IMR-90 (cell line): Measurements from ENCODE around the gene STARD13. TPM values are rescaled to one million over a fixed set of nuclear protein-coding genes. Genes with fewer than 3 reads are reported as not detected.
A peak's percentile ranks its signal among the peaks of the same experiment; 100 is the strongest.

Experiments used
- ATAC-seq: fragments of 200-7000 bp; cut with Tn5 transposase; 2 replicates; pipeline ENCODE4 v1.9.1; 2020; ENCODE audit warnings: low read depth, mild to moderate bottlenecking, moderate library complexity
- BruUV-seq: library from RNA; stranded (reverse); fragments of 400-500 nt; replicated peaks from 2 replicates; lab custom pipeline; 2021; lab: Mats Ljungman, UMichigan
- CTCF ChIA-PET: fragments of 300-600 bp; formaldehyde crosslinking; extraction: SDS; loops from one replicate; lab custom pipeline; 2021; ENCODE audit warnings: antibody characterized with exemption; lab: Yijun Ruan, JAX
- POLR2A ChIA-PET: fragments of 300-600 bp; sonication (Branson Sonifier 250); formaldehyde crosslinking; loops from one replicate; lab custom pipeline; 2022; ENCODE audit warnings: antibody characterized with exemption; ENCODE audit not compliant: unreplicated experiment; lab: Charles Lee
- DNase-seq: peaks from one replicate; pipeline ENCODE4 v3.0.0; 2013
- H2AFZ ChIP-seq: replicated peaks from 2 replicates; pipeline ENCODE3; 2013; ENCODE audit warnings: low read length, mild to moderate bottlenecking; ENCODE audit not compliant: poor library complexity
- H2AK5ac ChIP-seq: 2 replicates; pipeline ENCODE4 v1.6.1; 2013; ENCODE audit warnings: low read depth, low read length, inconsistent platforms
- H2AK9ac ChIP-seq: replicated peaks from 2 replicates; pipeline ENCODE3; 2013; ENCODE audit warnings: mild to moderate bottlenecking, low read depth, low read length, moderate library complexity; ENCODE audit not compliant: poor library complexity
- H2BK120ac ChIP-seq: 2 replicates; pipeline ENCODE4 v1.6.1; 2013; ENCODE audit warnings: low read depth, low read length, inconsistent platforms
- H2BK15ac ChIP-seq: 3 replicates; pipeline ENCODE4 v1.6.1; 2013; ENCODE audit warnings: low read depth, low read length, inconsistent platforms
- H2BK20ac ChIP-seq: 2 replicates; pipeline ENCODE4 v1.6.1; 2013; ENCODE audit warnings: low read depth, mild to moderate bottlenecking, inconsistent platforms, low read length, moderate library complexity
- H2BK5ac ChIP-seq: 2 replicates; pipeline ENCODE4 v1.6.1; 2013; ENCODE audit warnings: mild to moderate bottlenecking, low read depth, low read length, inconsistent platforms; ENCODE audit not compliant: poor library complexity, severe bottlenecking
- H3K14ac ChIP-seq: replicated peaks from 2 replicates; pipeline ENCODE4 v1.6.1; 2013; ENCODE audit warnings: low read depth, low read length, inconsistent platforms
- H3K18ac ChIP-seq: 2 replicates; pipeline ENCODE4 v1.6.1; 2013; ENCODE audit warnings: low read depth, low read length, control low read depth
- H3K23ac ChIP-seq: 2 replicates; pipeline ENCODE4 v1.6.1; 2013; ENCODE audit warnings: low read depth, low read length, inconsistent platforms
- H3K27ac ChIP-seq: 2 replicates; pipeline ENCODE4 v1.5.1; 2013; ENCODE audit warnings: mild to moderate bottlenecking, control low read depth, low read length; ENCODE audit not compliant: insufficient read depth
- H3K27me3 ChIP-seq: 2 replicates; pipeline ENCODE4 v1.6.1; 2013; ENCODE audit warnings: low read length; ENCODE audit not compliant: control insufficient read depth, insufficient read depth
- H3K36me3 ChIP-seq: 2 replicates; pipeline ENCODE4 v1.6.1; 2013; ENCODE audit warnings: low read length, mixed read lengths; ENCODE audit not compliant: control insufficient read depth, insufficient read depth
- H3K4ac ChIP-seq: 2 replicates; pipeline ENCODE4 v1.6.1; 2013; ENCODE audit warnings: low read depth, low read length, inconsistent platforms
- H3K4me1 ChIP-seq: 2 replicates; pipeline ENCODE4 v1.6.1; 2013; ENCODE audit warnings: low read length, mixed read lengths; ENCODE audit not compliant: control insufficient read depth, insufficient read depth
- H3K4me2 ChIP-seq: 2 replicates; pipeline ENCODE4 v1.6.1; 2013; ENCODE audit warnings: low read depth, mild to moderate bottlenecking, control low read depth, low read length, moderate library complexity
- H3K4me3 ChIP-seq: 2 replicates; pipeline ENCODE4 v1.5.1; 2013; ENCODE audit warnings: low read depth, mild to moderate bottlenecking, control low read depth, low read length, moderate library complexity; ENCODE audit not compliant: insufficient read depth
- H3K56ac ChIP-seq: 2 replicates; pipeline ENCODE4 v1.6.1; 2013; ENCODE audit warnings: low read length, inconsistent platforms; ENCODE audit not compliant: insufficient read depth; ENCODE audit errors: extremely low read depth
- H3K79me1 ChIP-seq, 2 experiments: 2 replicates each; pipeline ENCODE4 v1.6.1; 2013; ENCODE audit warnings: low read length in 2 of 2, inconsistent platforms in 1 of 2, low read depth in 1 of 2
- H3K9ac ChIP-seq: 2 replicates; pipeline ENCODE4 v1.6.1; 2013; ENCODE audit warnings: low read depth, low read length, control low read depth
- H3K9me1 ChIP-seq: 2 replicates; pipeline ENCODE4 v1.6.1; 2013; ENCODE audit warnings: low read length, inconsistent platforms; ENCODE audit not compliant: insufficient read depth
- H3K9me3 ChIP-seq: 2 replicates; pipeline ENCODE4 v1.6.1; 2013; ENCODE audit warnings: low read length; ENCODE audit not compliant: control insufficient read depth, insufficient read depth
- H4K20me1 ChIP-seq: 2 replicates; pipeline ENCODE4 v1.6.1; 2013; ENCODE audit warnings: low read length, inconsistent platforms; ENCODE audit not compliant: insufficient read depth
- H4K5ac ChIP-seq: 2 replicates; pipeline ENCODE4 v1.6.1; 2013; ENCODE audit warnings: mild to moderate bottlenecking, low read depth, low read length, control low read depth
- H4K8ac ChIP-seq, 2 experiments: 2 replicates each; pipeline ENCODE4 v1.6.1; 2013; ENCODE audit warnings: low read depth in 2 of 2, low read length in 2 of 2, control low read depth in 1 of 2, inconsistent platforms in 1 of 2
- H4K91ac ChIP-seq: 2 replicates; pipeline ENCODE4 v1.6.1; 2013; ENCODE audit warnings: low read depth, low read length, inconsistent platforms; ENCODE audit not compliant: insufficient read depth
- FOS ChIP-seq: fragments of 150-350 bp; IDR thresholded peaks from 2 replicates; pipeline ENCODE4 v1.6.1; 2016; ENCODE audit warnings: low read depth, low read length
- POLR2A ChIP-seq: IDR thresholded peaks from 2 replicates; pipeline ENCODE4 v1.6.1; 2012; ENCODE audit warnings: mild to moderate bottlenecking, low read depth, low read length
- RAD21 ChIP-seq: IDR thresholded peaks from 2 replicates; pipeline ENCODE4 v1.6.1; 2012; ENCODE audit warnings: low read length, improper control_type of control experiment
- RCOR1 ChIP-seq: IDR thresholded peaks from 2 replicates; pipeline ENCODE4 v1.6.1; 2012; ENCODE audit warnings: mild to moderate bottlenecking, low read length, improper control_type of control experiment; ENCODE audit not compliant: insufficient replicate concordance
- WGBS, 2 experiments: methylation state at CpG; one replicate each; pipeline versions ENCODE4 v1.1.5 to v1.1.7; 2013; ENCODE audit warnings: missing lambda C conversion rate in 2 of 2; ENCODE audit not compliant: insufficient read length in 1 of 2; ENCODE audit errors: extremely low coverage in 2 of 2; 5-methylcytosine and 5-hydroxymethylcytosine counted together
- dilution Hi-C: fragments of 300-500 bp; cut with HindIII; formaldehyde crosslinking; loops from one replicate; pipeline ENCODE4 v1.14.3; 2018; ENCODE audit warnings: low sequenced_read_pairs; ENCODE audit not compliant: unreplicated experiment
- in situ Hi-C: fragments of 300-500 bp; cut with MboI; formaldehyde crosslinking; loops from 3 replicates; pipeline ENCODE4 v1.14.3; 2019; ENCODE audit warnings: low sequenced_read_pairs, inconsistent platforms, mixed read lengths
- intact Hi-C: fragments of 100-400 bp; cut with micrococcal nuclease; formaldehyde crosslinking; loops from 2 replicates; pipeline ENCODE4 v1.10.0; 2022
- polyA plus RNA-seq, 3 experiments: library from polyadenylated mRNA; depleted of rRNA; stranded (reverse); fragments of >200 nt; gene quantifications; 2 replicates each; pipeline ENCODE4 v1.2.3, GENCODE V29; 2012; ENCODE audit warnings: low replicate concordance in 1 of 3
- total RNA-seq: library from RNA; depleted of rRNA; stranded (reverse); fragments of >200 nt; gene quantifications from 2 replicates; pipeline ENCODE4 v1.2.3, GENCODE V29; 2012
- TF ChIP-seq, protein P1 (sequence below): fragments of 150-350 bp; IDR thresholded peaks from 2 replicates; pipeline ENCODE4 v1.6.1; 2017; ENCODE audit warnings: mild to moderate bottlenecking, antibody characterized with exemption, low read length, low read depth
- TF ChIP-seq, protein P2 (sequence below): conservative IDR thresholded peaks from 2 replicates; pipeline ENCODE4 v1.5.1; 2012; ENCODE audit warnings: mild to moderate bottlenecking, low read depth, low read length, improper control_type of control experiment

STARD13 gene
- total and polyA plus RNA-seq, 2 of the 4 experiments (the other 2 are of a cell fraction), result 23.6 to 46.6 TPM

DNA sequence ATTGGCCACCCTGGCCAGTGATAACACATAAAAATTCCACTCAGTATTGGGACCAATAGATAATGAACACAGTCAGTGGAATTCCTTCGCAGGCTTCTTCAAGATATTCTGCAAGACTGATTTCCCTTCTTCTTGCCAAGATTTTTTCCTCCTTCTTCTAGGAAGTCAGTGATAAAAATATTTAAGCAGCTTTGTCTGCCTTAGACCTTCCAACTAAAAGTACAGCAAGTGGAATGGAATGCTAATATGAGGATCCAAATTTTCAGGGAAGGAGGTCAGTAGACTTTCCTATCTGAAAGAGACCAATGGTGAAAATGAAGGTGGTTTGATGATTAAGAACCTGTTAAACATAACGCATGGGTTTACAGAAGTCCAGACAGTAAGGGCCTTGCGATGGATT, 9.6 kb downstream of the STARD13 start:
- in situ Hi-C loops, result loop anchor here (25.0 kb wide), 1 partner anchor 436 kb away; no protein-coding TSS in a partner anchor

More for the DNA sequence above, 9.6 kb downstream of the STARD13 start:
- Histone ChIP-seq H3K79me1 (peaks cover 23 to 76% of the 10 kb centered on the region in 2 experiments), H2AFZ (no peak overlapping the region), H3K4me1 (peaks cover 29% of the 10 kb centered on the region), H3K27me3 (no peaks in the 10 kb centered on the region), H4K5ac (no peak overlapping the region), H3K23ac (no peak overlapping the region), H3K56ac (no peak overlapping the region), H3K4me3 (no peak overlapping the region), H4K91ac (no peak overlapping the region), H3K4ac (peak overlapping the region; percentile 24; the same call in 1 of the 2 replicates), H4K20me1 (peaks cover 40% of the 10 kb centered on the region), H3K4me2 (peak overlapping the region; percentile 46; the same call in 1 of the 2 replicates), H3K9me3 (no peaks in the 10 kb centered on the region), H2AK9ac (no peak overlapping the region), H3K14ac (0 out of 2 replicates have a peak overlapping the region, but pooled peaks have one; percentile 44), H3K36me3 (peaks cover 14% of the 10 kb centered on the region), H3K9me1 (peaks cover 16% of the 10 kb centered on the region), H4K8ac (peak overlapping the region in 1 of 2 experiments; percentile 45; a peak in 1 of 4 replicates), H2BK20ac (no peak overlapping the region), H3K27ac (peak overlapping the region; percentile 64; the same call in 1 of the 2 replicates), H3K9ac (no peak overlapping the region), H3K18ac (0 out of 2 replicates have a peak overlapping the region, but pooled peaks have one; percentile 27), H2AK5ac (peak overlapping the region; percentile 38; the same call in 1 of the 2 replicates), H2BK120ac (peak overlapping the region; percentile 44), H2BK5ac (peak overlapping the region; percentile 75), H2BK15ac (0 out of 3 replicates have a peak overlapping the region, but pooled peaks have one; percentile 17)
- dilution Hi-C loops, result no loop called here
- no TSS peak for BruUV-seq
- ATAC-seq (peak; percentile 34), DNase-seq (peak; percentile 76)
- POLR2A ChIA-PET, result no interaction called here
- CTCF ChIA-PET, result no interaction called here
- 100% methylated on average over 1 of the region's 3 CpGs; no CpG with 5 or more reads in 1 of the 2 experiments for WGBS, 2 experiments
- TF ChIP-seq, protein P1, sequence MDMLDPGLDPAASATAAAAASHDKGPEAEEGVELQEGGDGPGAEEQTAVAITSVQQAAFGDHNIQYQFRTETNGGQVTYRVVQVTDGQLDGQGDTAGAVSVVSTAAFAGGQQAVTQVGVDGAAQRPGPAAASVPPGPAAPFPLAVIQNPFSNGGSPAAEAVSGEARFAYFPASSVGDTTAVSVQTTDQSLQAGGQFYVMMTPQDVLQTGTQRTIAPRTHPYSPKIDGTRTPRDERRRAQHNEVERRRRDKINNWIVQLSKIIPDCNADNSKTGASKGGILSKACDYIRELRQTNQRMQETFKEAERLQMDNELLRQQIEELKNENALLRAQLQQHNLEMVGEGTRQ, result no peak
- TF ChIP-seq POLR2A (no peak), FOS (no peak), RCOR1 (no peak), RAD21 (no peak)
- TF ChIP-seq, protein P2, sequence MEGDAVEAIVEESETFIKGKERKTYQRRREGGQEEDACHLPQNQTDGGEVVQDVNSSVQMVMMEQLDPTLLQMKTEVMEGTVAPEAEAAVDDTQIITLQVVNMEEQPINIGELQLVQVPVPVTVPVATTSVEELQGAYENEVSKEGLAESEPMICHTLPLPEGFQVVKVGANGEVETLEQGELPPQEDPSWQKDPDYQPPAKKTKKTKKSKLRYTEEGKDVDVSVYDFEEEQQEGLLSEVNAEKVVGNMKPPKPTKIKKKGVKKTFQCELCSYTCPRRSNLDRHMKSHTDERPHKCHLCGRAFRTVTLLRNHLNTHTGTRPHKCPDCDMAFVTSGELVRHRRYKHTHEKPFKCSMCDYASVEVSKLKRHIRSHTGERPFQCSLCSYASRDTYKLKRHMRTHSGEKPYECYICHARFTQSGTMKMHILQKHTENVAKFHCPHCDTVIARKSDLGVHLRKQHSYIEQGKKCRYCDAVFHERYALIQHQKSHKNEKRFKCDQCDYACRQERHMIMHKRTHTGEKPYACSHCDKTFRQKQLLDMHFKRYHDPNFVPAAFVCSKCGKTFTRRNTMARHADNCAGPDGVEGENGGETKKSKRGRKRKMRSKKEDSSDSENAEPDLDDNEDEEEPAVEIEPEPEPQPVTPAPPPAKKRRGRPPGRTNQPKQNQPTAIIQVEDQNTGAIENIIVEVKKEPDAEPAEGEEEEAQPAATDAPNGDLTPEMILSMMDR, result no peak
- intact Hi-C loops, result no loop called here
